H1 (cell line): ENCODE data around the gene HACD3. TPM values are rescaled to one million over a fixed set of nuclear protein-coding genes. Genes with fewer than 3 reads are reported as not detected.

ENCODE experiments used
- CTCF ChIA-PET: fragments of 300-600 bp; sonication (Branson Sonifier 250); formaldehyde crosslinking; loops from one replicate; lab custom pipeline; 2021; ENCODE audit not compliant: partially characterized antibody; lab: Charles Lee
- POLR2A ChIA-PET: fragments of 300-600 bp; sonication (Branson Sonifier 250); formaldehyde crosslinking; loops from one replicate; lab custom pipeline; 2021; ENCODE audit warnings: inconsistent platforms; ENCODE audit not compliant: partially characterized antibody; lab: Charles Lee
- DNase-seq, 2 experiments: peaks; one replicate each; pipeline versions ENCODE4 v3.0.0 to v3.0.0-alpha.2; 2010 to 2022; ENCODE audit warnings: low spot score in 2 of 2, low read depth in 1 of 2, mixed read lengths in 1 of 2
- FAIRE-seq: peaks from 2 replicates; lab custom pipeline; 2011; peaks lifted over from hg19 to GRCh38; lab: Jason Lieb, UNC
- H2AFZ ChIP-seq: 2 replicates; pipeline ENCODE4 v1.8.1; 2012; ENCODE audit warnings: low read length, inconsistent platforms
- H2AK5ac ChIP-seq: 2 replicates; pipeline ENCODE4 v1.6.1; 2013; ENCODE audit warnings: low read depth, low read length
- H2BK120ac ChIP-seq: replicated peaks from 2 replicates; pipeline ENCODE3; 2013; ENCODE audit warnings: low read depth, low read length, inconsistent platforms
- H2BK12ac ChIP-seq: 2 replicates; pipeline ENCODE4 v1.6.1; 2013; ENCODE audit warnings: low read depth, low read length
- H2BK15ac ChIP-seq: 2 replicates; pipeline ENCODE4 v1.6.1; 2013; ENCODE audit warnings: low read length
- H2BK20ac ChIP-seq: 2 replicates; pipeline ENCODE4 v1.6.1; 2013; ENCODE audit warnings: low read length
- H2BK5ac ChIP-seq: 2 replicates; pipeline ENCODE4 v1.6.1; 2013; ENCODE audit warnings: low read depth, low read length
- H3K14ac ChIP-seq: 2 replicates; pipeline ENCODE4 v1.6.1; 2013; ENCODE audit warnings: inconsistent platforms; ENCODE audit not compliant: insufficient read length
- H3K18ac ChIP-seq: 2 replicates; pipeline ENCODE4 v1.6.1; 2013; ENCODE audit warnings: low read length; ENCODE audit errors: extremely low read depth
- H3K23ac ChIP-seq: 2 replicates; pipeline ENCODE4 v1.6.1; 2013; ENCODE audit warnings: inconsistent platforms; ENCODE audit not compliant: insufficient read length
- H3K23me2 ChIP-seq: 2 replicates; pipeline ENCODE4 v1.6.1; 2013; ENCODE audit warnings: low read depth, low read length
- H3K27ac ChIP-seq: 2 replicates; pipeline ENCODE4 v1.6.1; 2011; ENCODE audit warnings: low read depth, low read length, inconsistent platforms
- H3K27me3 ChIP-seq, 4 experiments: replicated peaks in 1 of 4; 1 replicate in 1 of 4; 2 replicates in 3 of 4; pipeline versions ENCODE4 v1.6.1 to v1.8.1; 2011 to 2013; ENCODE audit warnings: low read length in 3 of 4, mild to moderate bottlenecking in 3 of 4, inconsistent platforms in 2 of 4, mixed read lengths in 2 of 4, moderate library complexity in 1 of 4; ENCODE audit not compliant: control insufficient read depth in 3 of 4, insufficient read depth in 3 of 4; ENCODE audit errors: extremely low read depth in 1 of 4
- H3K36me3 ChIP-seq, 4 experiments: 2 replicates each; pipeline versions ENCODE4 v1.6.1 to v1.8.1; 2011 to 2013; ENCODE audit warnings: mild to moderate bottlenecking in 4 of 4, low read length in 3 of 4, moderate library complexity in 2 of 4, control low read depth in 1 of 4, inconsistent platforms in 1 of 4; ENCODE audit not compliant: insufficient read depth in 4 of 4, control insufficient read depth in 2 of 4
- H3K4ac ChIP-seq: replicated peaks from 2 replicates; pipeline ENCODE3; 2013; ENCODE audit warnings: low read length, low read depth, mixed read lengths, inconsistent platforms; ENCODE audit not compliant: insufficient read length
- H3K4me1 ChIP-seq, 4 experiments: replicated peaks in 1 of 4; 1 replicate in 1 of 4; 2 replicates in 3 of 4; pipeline versions ENCODE4 v1.6.1 to v1.8.1; 2011 to 2013; ENCODE audit warnings: low read length in 3 of 4, inconsistent platforms in 2 of 4, mixed read lengths in 1 of 4; ENCODE audit not compliant: insufficient read depth in 4 of 4, control insufficient read depth in 3 of 4
- H3K4me2 ChIP-seq, 2 experiments: 2 replicates each; pipeline versions ENCODE4 v1.6.1 to v1.8.1; 2011 to 2013; ENCODE audit warnings: low read depth in 2 of 2, low read length in 2 of 2, control low read depth in 1 of 2, inconsistent platforms in 1 of 2, mild to moderate bottlenecking in 1 of 2; ENCODE audit not compliant: insufficient read depth in 1 of 2
- H3K4me3 ChIP-seq, 4 experiments: fragments of 200-600, 300-600 bp in 1 of 4; sonication (generic), shearing (Covaris generic), sonication (Bioruptor Twin) in 1 of 4; 2 replicates each; pipeline versions ENCODE4 v1.5.1 to v1.8.1; 2011 to 2016; ENCODE audit warnings: low read length in 4 of 4, low read depth in 3 of 4, control low read depth in 2 of 4, inconsistent platforms in 2 of 4, mild to moderate bottlenecking in 2 of 4, mixed read lengths in 1 of 4, moderate library complexity in 1 of 4; ENCODE audit not compliant: insufficient read depth in 2 of 4; ENCODE audit errors: extremely low read depth in 1 of 4
- H3K56ac ChIP-seq: replicated peaks from 2 replicates; pipeline ENCODE3; 2013; ENCODE audit warnings: low read depth, mild to moderate bottlenecking, mixed read lengths, low read length, inconsistent platforms; ENCODE audit not compliant: insufficient read length
- H3K79me1 ChIP-seq: 2 replicates; pipeline ENCODE4 v1.6.1; 2013; ENCODE audit warnings: low read depth, low read length, control low read depth
- H3K79me2 ChIP-seq, 2 experiments: 2 replicates each; pipeline versions ENCODE4 v1.6.1 to v1.8.1; 2012 to 2013; ENCODE audit warnings: low read length in 2 of 2, mild to moderate bottlenecking in 2 of 2, inconsistent platforms in 1 of 2; ENCODE audit not compliant: insufficient read depth in 2 of 2, control insufficient read depth in 1 of 2
- H3K9ac ChIP-seq, 4 experiments: replicated peaks in 1 of 4; 1 replicate in 1 of 4; 2 replicates in 3 of 4; pipeline versions ENCODE4 v1.6.1 to v1.8.1; 2011 to 2013; ENCODE audit warnings: low read depth in 3 of 4, low read length in 3 of 4, control low read depth in 2 of 4, mild to moderate bottlenecking in 2 of 4, moderate library complexity in 2 of 4, inconsistent platforms in 1 of 4; ENCODE audit errors: extremely low read depth in 1 of 4
- H3K9me3 ChIP-seq, 2 experiments: 2 replicates each; pipeline versions ENCODE4 v1.6.1 to v1.8.1; 2012 to 2013; ENCODE audit warnings: mild to moderate bottlenecking in 2 of 2, moderate library complexity in 2 of 2, control low read depth in 1 of 2, inconsistent platforms in 1 of 2, low read depth in 1 of 2, low read length in 1 of 2, mixed read lengths in 1 of 2; ENCODE audit not compliant: insufficient read depth in 2 of 2
- H4K20me1 ChIP-seq, 2 experiments: replicated peaks in 1 of 2; 2 replicates each; pipeline versions ENCODE3 to v1.8.1; 2011 to 2013; ENCODE audit warnings: inconsistent platforms in 2 of 2, low read length in 2 of 2, mild to moderate bottlenecking in 1 of 2; ENCODE audit not compliant: insufficient read depth in 2 of 2, control insufficient read depth in 1 of 2
- H4K5ac ChIP-seq: 2 replicates; pipeline ENCODE4 v1.6.1; 2013; ENCODE audit warnings: low read length, low read depth, mixed read lengths, inconsistent platforms; ENCODE audit not compliant: insufficient read length
- H4K8ac ChIP-seq: 2 replicates; pipeline ENCODE4 v1.8.0; 2013; ENCODE audit warnings: mild to moderate bottlenecking, moderate library complexity, low read length, inconsistent platforms; ENCODE audit not compliant: insufficient read depth; ENCODE audit errors: extremely low read depth
- H4K91ac ChIP-seq: replicated peaks from 2 replicates; pipeline ENCODE3; 2013; ENCODE audit warnings: low read length, mixed read lengths, inconsistent platforms; ENCODE audit not compliant: insufficient read length
- CHD1 ChIP-seq: IDR thresholded peaks from 2 replicates; pipeline ENCODE4 v1.6.1; 2012; ENCODE audit warnings: low read depth, low read length, improper control_type of control experiment
- CHD2 ChIP-seq: IDR thresholded peaks from 2 replicates; pipeline ENCODE4 v1.6.1; 2012; ENCODE audit warnings: low read length, improper control_type of control experiment
- FOSL1 ChIP-seq: IDR thresholded peaks from 2 replicates; pipeline ENCODE4 v1.6.1; 2011; ENCODE audit warnings: mild to moderate bottlenecking, low read depth, low read length, moderate library complexity; ENCODE audit not compliant: insufficient read depth
- JUND ChIP-seq: IDR thresholded peaks from 2 replicates; pipeline ENCODE4 v1.6.1; 2011; ENCODE audit warnings: mild to moderate bottlenecking, improper control_type of control experiment, low read length
- KDM1A ChIP-seq: fragments of 200-600, 300-600 bp; sonication (generic); IDR thresholded peaks from 2 replicates; pipeline ENCODE4 v1.7.1; 2016; ENCODE audit warnings: mild to moderate bottlenecking, low read length, borderline replicate concordance
- KDM4A ChIP-seq: IDR thresholded peaks from one replicate; pipeline ENCODE4 v1.7.1; 2012; ENCODE audit warnings: low read depth, mild to moderate bottlenecking, moderate library complexity, low read length, inconsistent platforms; ENCODE audit not compliant: severe bottlenecking
- RNF2 ChIP-seq: fragments of 200-900, 300-1000 bp; sonication (generic); IDR thresholded peaks from 2 replicates; pipeline ENCODE4 v1.7.1; 2016; ENCODE audit warnings: borderline replicate concordance, low read depth, mild to moderate bottlenecking, antibody characterized with exemption, low read length; ENCODE audit not compliant: poor library complexity, severe bottlenecking; ENCODE audit errors: missing control alignments
- ZNF274 ChIP-seq: IDR thresholded peaks from 2 replicates; pipeline ENCODE4 v1.7.0; 2012; ENCODE audit warnings: low read length, borderline replicate concordance; ENCODE audit errors: extremely low read depth
- WGBS, 2 experiments: shearing (Covaris generic) in 1 of 2; methylation state at CpG; one replicate each; pipeline versions ENCODE4 v1.1.6 to v1.1.7; 2013 to 2015; ENCODE audit warnings: low lambda C conversion rate in 2 of 2, mixed read lengths in 2 of 2, inconsistent platforms in 1 of 2, low coverage in 1 of 2, missing lambda C conversion rate in 1 of 2; ENCODE audit not compliant: insufficient replicate concordance in 2 of 2, insufficient coverage in 1 of 2, insufficient read length in 1 of 2; ENCODE audit errors: extremely low coverage in 1 of 2, missing lambda C conversion rate in 1 of 2; 5-methylcytosine and 5-hydroxymethylcytosine counted together
- polyA plus RNA-seq, 7 experiments: library from polyadenylated mRNA; depleted of rRNA in 3 of 7; stranded (reverse) in 5 of 7; unstranded in 2 of 7; fragments of >200 nt in 5 of 7; fragments of 200-250 nt in 2 of 7; gene quantifications; 1 replicate in 5 of 7; 2 replicates in 1 of 7; 4 replicates in 1 of 7; pipeline versions ENCODE4 v1.2.1 to v1.2.3, GENCODE V29; 2011 to 2013; ENCODE audit warnings: missing spikeins in 2 of 7, mixed read lengths in 2 of 7
- total RNA-seq: library from RNA; stranded (reverse); fragmentation: NEBNext Ultra II Directional; extraction: Animal tissue kit (Norgen Biotek cat#: 25700); gene quantifications from 2 replicates; pipeline ENCODE4 v1.2.1, GENCODE V29; 2021
- TF ChIP-seq, protein P1 (sequence below): IDR thresholded peaks from 2 replicates; pipeline ENCODE4 v1.6.1; 2012; ENCODE audit warnings: low read length, inconsistent platforms

The HACD3 gene
- total and polyA plus RNA-seq, 2 of the 8 experiments (the other 6 are each of a cell fraction or from before 2014, with no cell fraction given): 78.8 to 120 TPM

DNA sequence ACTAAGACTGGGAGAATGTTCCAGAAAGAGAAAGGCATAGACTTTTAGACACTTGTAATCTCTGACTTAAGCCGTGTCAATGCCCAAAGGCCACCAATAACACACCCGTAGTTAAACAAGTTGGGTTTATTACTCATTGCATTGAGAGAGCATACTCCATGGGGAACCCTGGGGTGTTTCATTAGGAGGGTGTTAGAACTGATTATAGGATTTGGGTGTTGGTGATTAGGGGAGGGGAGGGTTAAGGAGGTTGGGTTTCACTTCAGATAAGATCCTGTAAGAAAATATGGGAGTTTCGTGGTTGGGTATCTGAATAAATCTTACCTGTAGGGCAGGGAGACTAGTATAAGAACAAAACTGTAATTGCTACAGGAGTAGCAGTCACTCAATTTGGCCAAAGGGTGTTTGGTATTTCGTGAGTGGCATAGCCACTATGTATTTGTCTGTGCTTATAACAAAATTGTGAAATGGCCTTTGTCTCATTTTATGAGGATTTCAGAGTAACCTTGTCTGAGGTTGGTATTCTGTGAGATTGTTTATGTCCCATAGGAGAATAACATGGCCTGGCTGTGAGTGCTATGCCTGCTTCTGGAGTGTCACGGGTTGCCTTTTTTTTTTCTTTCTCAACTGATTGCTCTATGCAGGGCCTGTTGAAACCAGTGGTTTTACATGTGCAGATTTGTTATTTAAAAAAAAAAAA is 2.9 kb downstream of the HACD3 start:
- Histone ChIP-seq H3K23ac (no peak overlapping the region), H3K36me3 (peaks cover 0 to 3% (median 0%) of the 10 kb centered on the region in 4 experiments; a peak in 2 of 8 replicates), H3K18ac (no peak overlapping the region), H3K9me3 (no peaks in the 10 kb centered on the region), H3K4me1 (peaks cover 4 to 14% (median 8%) of the 10 kb centered on the region in 4 experiments), H3K27ac (no peak overlapping the region), H4K8ac (no peak overlapping the region), H3K4me3 (peak overlapping the region in 1 of 4 experiments; percentile 10; a peak in 1 of 8 replicates), H3K9ac (no peak overlapping the region; a peak in 1 of 7 replicates), H4K91ac (no peak overlapping the region), H2BK12ac (no peak overlapping the region), H3K4me2 (peak overlapping the region in 1 of 2 experiments; percentile 1; a peak in 2 of 4 replicates), H2BK120ac (no peak overlapping the region), H3K79me1 (peaks cover 8% of the 10 kb centered on the region; the same call in 1 of the 2 replicates), H3K14ac (no peak overlapping the region), H2AFZ (no peak overlapping the region), H4K5ac (no peak overlapping the region), H3K27me3 (no peaks in the 10 kb centered on the region), H3K79me2 (peaks cover 36 to 71% of the 10 kb centered on the region in 2 experiments), H3K23me2 (peaks cover 2% of the 10 kb centered on the region; the same call in 1 of the 2 replicates), H2BK5ac (no peak overlapping the region), H2AK5ac (no peak overlapping the region), H2BK20ac (no peak overlapping the region), H3K56ac (no peak overlapping the region), H4K20me1 (peaks cover 16 to 19% of the 10 kb centered on the region in 2 experiments), H3K4ac (no peak overlapping the region), H2BK15ac (no peak overlapping the region)
- no peak for FAIRE-seq
- CTCF ChIA-PET: interaction anchor here (1.2 kb wide), 1 partner anchor 44 kb away, joined by 3 read pairs; no protein-coding TSS in a partner anchor
- 83% methylated on average over 4 of the region's 5 CpGs; no CpG with 5 or more reads in 1 of the 2 experiments for WGBS, 2 experiments
- no peak for DNase-seq
- POLR2A ChIA-PET: interaction anchor here (0.9 to 1.4 kb wide), 2 partner anchors 39 to 51 kb away, joined by 3 read pairs; no protein-coding TSS in a partner anchor
- no peak for TF ChIP-seq FOSL1
- no peak for TF ChIP-seq CHD1
- no peak for TF ChIP-seq ZNF274
- TF ChIP-seq KDM4A: no peak
- TF ChIP-seq, protein P1, sequence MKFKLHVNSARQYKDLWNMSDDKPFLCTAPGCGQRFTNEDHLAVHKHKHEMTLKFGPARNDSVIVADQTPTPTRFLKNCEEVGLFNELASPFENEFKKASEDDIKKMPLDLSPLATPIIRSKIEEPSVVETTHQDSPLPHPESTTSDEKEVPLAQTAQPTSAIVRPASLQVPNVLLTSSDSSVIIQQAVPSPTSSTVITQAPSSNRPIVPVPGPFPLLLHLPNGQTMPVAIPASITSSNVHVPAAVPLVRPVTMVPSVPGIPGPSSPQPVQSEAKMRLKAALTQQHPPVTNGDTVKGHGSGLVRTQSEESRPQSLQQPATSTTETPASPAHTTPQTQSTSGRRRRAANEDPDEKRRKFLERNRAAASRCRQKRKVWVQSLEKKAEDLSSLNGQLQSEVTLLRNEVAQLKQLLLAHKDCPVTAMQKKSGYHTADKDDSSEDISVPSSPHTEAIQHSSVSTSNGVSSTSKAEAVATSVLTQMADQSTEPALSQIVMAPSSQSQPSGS: no peak
- no peak for TF ChIP-seq JUND
- no peak for TF ChIP-seq CHD2
- no peak for TF ChIP-seq RNF2
- TF ChIP-seq KDM1A: no peak
